LNCAP (cell line): ENCODE measurements around the gene LENEP.

Experiments used
- TF ChIP-seq, protein P1 (sequence below): fragments of 450-650 bp; IDR thresholded peaks from 2 replicates; pipeline ENCODE4 v1.5.1; 2017; ENCODE audit warnings: mild to moderate bottlenecking

LENEP gene

DNA sequence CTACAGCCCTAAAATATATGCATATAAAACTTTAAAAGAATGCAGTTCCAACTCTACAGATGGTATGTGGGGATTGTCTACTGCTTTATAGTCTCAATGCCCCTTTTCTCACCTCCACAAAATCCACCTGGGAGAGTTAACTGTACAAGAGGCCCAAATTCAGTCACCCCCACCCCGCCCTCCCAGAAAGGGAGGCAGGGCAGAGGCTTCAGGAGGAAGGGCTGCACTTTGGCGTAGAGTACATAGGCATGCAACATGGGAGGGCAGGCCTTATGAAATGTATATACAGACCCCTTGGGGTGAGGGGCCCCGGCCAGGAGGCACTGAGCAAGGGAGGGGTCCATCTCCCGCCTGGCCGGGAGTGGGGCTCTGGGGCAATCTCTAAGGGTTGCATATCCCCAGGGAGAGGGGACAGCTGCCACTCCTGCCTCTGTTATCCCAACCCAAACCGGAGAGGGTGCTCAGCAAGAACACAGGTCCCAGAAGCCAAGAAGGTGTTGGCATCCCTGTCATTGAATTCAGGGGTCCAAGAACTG is 30.5 kb upstream of the LENEP start:
- TF ChIP-seq, protein P1, sequence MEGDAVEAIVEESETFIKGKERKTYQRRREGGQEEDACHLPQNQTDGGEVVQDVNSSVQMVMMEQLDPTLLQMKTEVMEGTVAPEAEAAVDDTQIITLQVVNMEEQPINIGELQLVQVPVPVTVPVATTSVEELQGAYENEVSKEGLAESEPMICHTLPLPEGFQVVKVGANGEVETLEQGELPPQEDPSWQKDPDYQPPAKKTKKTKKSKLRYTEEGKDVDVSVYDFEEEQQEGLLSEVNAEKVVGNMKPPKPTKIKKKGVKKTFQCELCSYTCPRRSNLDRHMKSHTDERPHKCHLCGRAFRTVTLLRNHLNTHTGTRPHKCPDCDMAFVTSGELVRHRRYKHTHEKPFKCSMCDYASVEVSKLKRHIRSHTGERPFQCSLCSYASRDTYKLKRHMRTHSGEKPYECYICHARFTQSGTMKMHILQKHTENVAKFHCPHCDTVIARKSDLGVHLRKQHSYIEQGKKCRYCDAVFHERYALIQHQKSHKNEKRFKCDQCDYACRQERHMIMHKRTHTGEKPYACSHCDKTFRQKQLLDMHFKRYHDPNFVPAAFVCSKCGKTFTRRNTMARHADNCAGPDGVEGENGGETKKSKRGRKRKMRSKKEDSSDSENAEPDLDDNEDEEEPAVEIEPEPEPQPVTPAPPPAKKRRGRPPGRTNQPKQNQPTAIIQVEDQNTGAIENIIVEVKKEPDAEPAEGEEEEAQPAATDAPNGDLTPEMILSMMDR: no peak

DNA sequence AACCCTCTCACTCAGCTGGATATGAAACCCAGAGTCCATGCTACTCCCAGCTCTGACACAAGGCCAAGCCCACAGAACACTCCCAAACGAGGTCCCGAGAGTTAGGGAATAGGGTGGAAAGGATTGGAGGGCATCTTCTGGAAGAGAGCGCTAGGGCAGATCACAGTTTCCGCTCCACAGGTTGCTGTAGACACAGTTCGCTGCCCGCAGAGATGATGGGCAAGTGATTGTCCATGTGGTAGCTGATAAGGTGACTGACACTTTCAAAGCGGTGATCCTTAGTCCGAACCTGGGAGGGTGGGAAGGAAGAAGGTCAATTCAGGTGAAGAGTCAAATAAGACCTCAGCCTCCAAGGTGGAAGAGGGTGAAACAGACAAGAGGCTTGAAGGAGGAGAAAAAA is 29.7 kb upstream of the LENEP start:
- TF ChIP-seq, protein P1: no peak

DNA sequence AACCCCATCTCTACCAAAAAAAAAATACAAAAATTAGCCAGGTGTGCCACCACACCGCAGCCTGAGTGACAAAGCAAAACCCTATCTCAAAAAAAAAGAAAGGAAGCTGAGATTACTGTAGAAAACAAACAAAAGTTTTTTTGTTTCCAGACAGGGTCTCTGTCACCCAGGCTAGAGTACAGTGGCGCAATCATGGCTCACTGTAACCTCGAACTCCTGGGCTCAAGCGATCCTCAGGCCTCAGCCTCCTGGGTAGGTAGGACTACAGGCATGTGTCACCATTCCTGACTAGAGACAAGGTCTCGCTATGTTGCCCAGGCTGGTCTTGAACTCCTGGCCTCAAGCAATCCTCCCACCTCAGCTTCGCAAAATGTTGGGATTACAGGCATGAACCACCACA is 29.0 kb upstream of the LENEP start:
- TF ChIP-seq, protein P1: no peak

DNA sequence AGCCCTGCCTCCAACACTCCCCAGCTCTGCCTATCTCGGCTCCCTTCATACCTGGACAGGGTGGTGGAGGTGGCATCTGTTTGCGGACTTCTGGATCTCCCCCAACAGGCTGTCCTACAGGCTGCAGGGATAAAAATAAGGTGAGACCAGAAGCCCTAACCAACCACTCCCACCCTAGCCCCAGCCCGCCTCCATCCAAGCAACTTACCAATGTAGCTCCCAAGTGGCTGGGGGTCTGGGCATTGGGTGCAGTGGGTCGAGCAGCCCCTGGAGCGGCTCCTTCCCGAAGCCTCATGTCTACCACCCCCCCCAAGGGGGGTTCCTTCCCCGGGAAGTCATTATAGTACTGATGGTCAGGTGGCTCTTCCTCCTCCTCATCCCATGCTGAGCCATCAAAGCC is 27.3 kb upstream of the LENEP start:
- TF ChIP-seq, protein P1: no peak

DNA sequence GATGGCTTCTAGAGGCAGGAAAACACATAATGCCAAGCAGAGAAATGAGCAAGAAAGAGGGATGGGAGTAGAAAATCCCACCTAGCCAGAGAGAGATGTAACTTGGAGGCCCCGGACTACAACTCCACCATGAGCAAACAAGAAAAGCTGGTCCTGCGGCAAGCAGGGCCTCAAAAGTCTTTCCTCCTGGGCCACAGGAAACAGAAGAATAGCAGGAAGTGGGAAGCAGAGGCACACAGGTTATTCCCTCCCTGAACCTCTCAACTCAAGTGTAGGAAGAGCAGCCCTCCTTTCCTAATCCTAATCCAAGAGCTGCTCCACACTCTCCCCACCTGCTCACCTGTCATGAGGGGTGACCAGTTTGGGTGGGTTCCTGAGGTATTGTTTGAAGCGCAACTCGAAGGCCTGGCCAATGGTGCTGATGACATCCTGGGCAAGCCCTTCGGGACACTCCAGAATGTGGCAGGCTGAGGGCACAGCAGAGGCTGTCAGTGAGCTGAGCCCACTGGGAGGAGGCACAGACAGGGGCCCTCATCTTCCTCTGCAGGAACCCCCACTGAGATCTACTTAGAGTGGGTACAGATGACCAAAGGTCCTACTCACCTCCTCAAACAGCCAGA is 25.9 kb upstream of the LENEP start:
- TF ChIP-seq, protein P1: no peak

DNA sequence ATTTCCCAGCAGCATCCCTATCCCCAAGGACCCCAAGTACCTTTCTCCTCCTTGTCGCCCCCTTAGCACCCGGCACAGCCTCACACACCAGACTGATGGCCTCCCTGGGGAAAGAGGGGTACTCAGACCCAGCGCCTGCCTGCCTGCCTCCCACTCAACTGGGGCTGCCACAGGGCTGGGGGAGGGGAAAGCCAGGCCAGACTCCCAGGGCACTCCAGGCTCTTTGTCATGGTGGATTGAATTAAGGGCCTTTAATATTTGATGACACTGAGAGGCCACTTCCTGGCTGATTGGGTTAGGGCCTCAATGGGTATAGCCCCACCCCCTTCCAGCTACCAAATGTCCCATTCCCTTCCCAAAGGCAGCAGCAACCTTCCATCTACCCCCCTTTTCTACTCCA is 24.7 kb upstream of the LENEP start:
- TF ChIP-seq, protein P1: no peak

DNA sequence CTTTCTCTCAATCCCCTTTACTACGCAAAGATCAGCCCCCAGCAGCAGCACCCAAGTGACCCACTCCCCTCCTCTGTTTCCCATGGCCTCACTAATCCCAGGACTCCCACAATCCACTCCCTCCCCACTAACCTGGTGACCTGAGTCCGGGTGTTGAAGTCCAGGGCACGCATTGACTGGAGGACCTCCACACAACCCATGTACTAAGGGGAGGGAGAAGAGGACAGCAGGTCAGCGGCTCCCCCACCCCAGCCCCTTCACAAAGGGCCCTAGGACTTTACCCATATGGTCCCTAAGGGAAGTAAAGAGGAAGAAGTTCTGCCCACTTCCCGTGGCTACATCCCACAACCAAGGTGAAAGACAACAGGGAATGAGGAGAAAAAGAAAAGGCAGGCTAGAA is 24.1 kb upstream of the LENEP start:
- TF ChIP-seq, protein P1: no peak
